H1 (cell line): ENCODE measurements around the gene PPM1F. TPM values are rescaled to one million over a fixed set of nuclear protein-coding genes. Genes with fewer than 3 reads are reported as not detected.

Source experiments
- CTCF ChIA-PET: fragments of 300-600 bp; sonication (Branson Sonifier 250); formaldehyde crosslinking; loops from one replicate; lab custom pipeline; 2021; ENCODE audit not compliant: partially characterized antibody; lab: Charles Lee
- POLR2A ChIA-PET: fragments of 300-600 bp; sonication (Branson Sonifier 250); formaldehyde crosslinking; loops from one replicate; lab custom pipeline; 2021; ENCODE audit warnings: inconsistent platforms; ENCODE audit not compliant: partially characterized antibody; lab: Charles Lee
- DNase-seq, 2 experiments: peaks; one replicate each; pipeline versions ENCODE4 v3.0.0 to v3.0.0-alpha.2; 2010 to 2022; ENCODE audit warnings: low spot score in 2 of 2, low read depth in 1 of 2, mixed read lengths in 1 of 2
- FAIRE-seq: peaks from 2 replicates; lab custom pipeline; 2011; peaks lifted over from hg19 to GRCh38; lab: Jason Lieb, UNC
- H2AFZ ChIP-seq: 2 replicates; pipeline ENCODE4 v1.8.1; 2012; ENCODE audit warnings: low read length, inconsistent platforms
- H2AK5ac ChIP-seq: 2 replicates; pipeline ENCODE4 v1.6.1; 2013; ENCODE audit warnings: low read depth, low read length
- H2BK120ac ChIP-seq: replicated peaks from 2 replicates; pipeline ENCODE3; 2013; ENCODE audit warnings: low read depth, low read length, inconsistent platforms
- H2BK12ac ChIP-seq: 2 replicates; pipeline ENCODE4 v1.6.1; 2013; ENCODE audit warnings: low read depth, low read length
- H2BK15ac ChIP-seq: 2 replicates; pipeline ENCODE4 v1.6.1; 2013; ENCODE audit warnings: low read length
- H2BK20ac ChIP-seq: 2 replicates; pipeline ENCODE4 v1.6.1; 2013; ENCODE audit warnings: low read length
- H2BK5ac ChIP-seq: 2 replicates; pipeline ENCODE4 v1.6.1; 2013; ENCODE audit warnings: low read depth, low read length
- H3K14ac ChIP-seq: 2 replicates; pipeline ENCODE4 v1.6.1; 2013; ENCODE audit warnings: inconsistent platforms; ENCODE audit not compliant: insufficient read length
- H3K18ac ChIP-seq: 2 replicates; pipeline ENCODE4 v1.6.1; 2013; ENCODE audit warnings: low read length; ENCODE audit errors: extremely low read depth
- H3K23ac ChIP-seq: 2 replicates; pipeline ENCODE4 v1.6.1; 2013; ENCODE audit warnings: inconsistent platforms; ENCODE audit not compliant: insufficient read length
- H3K23me2 ChIP-seq: 2 replicates; pipeline ENCODE4 v1.6.1; 2013; ENCODE audit warnings: low read depth, low read length
- H3K27ac ChIP-seq: 2 replicates; pipeline ENCODE4 v1.6.1; 2011; ENCODE audit warnings: low read depth, low read length, inconsistent platforms
- H3K27me3 ChIP-seq, 4 experiments: replicated peaks in 1 of 4; 1 replicate in 1 of 4; 2 replicates in 3 of 4; pipeline versions ENCODE4 v1.6.1 to v1.8.1; 2011 to 2013; ENCODE audit warnings: low read length in 3 of 4, mild to moderate bottlenecking in 3 of 4, inconsistent platforms in 2 of 4, mixed read lengths in 2 of 4, moderate library complexity in 1 of 4; ENCODE audit not compliant: control insufficient read depth in 3 of 4, insufficient read depth in 3 of 4; ENCODE audit errors: extremely low read depth in 1 of 4
- H3K36me3 ChIP-seq, 4 experiments: 2 replicates each; pipeline versions ENCODE4 v1.6.1 to v1.8.1; 2011 to 2013; ENCODE audit warnings: mild to moderate bottlenecking in 4 of 4, low read length in 3 of 4, moderate library complexity in 2 of 4, control low read depth in 1 of 4, inconsistent platforms in 1 of 4; ENCODE audit not compliant: insufficient read depth in 4 of 4, control insufficient read depth in 2 of 4
- H3K4ac ChIP-seq: replicated peaks from 2 replicates; pipeline ENCODE3; 2013; ENCODE audit warnings: low read length, low read depth, mixed read lengths, inconsistent platforms; ENCODE audit not compliant: insufficient read length
- H3K4me1 ChIP-seq, 4 experiments: replicated peaks in 1 of 4; 1 replicate in 1 of 4; 2 replicates in 3 of 4; pipeline versions ENCODE4 v1.6.1 to v1.8.1; 2011 to 2013; ENCODE audit warnings: low read length in 3 of 4, inconsistent platforms in 2 of 4, mixed read lengths in 1 of 4; ENCODE audit not compliant: insufficient read depth in 4 of 4, control insufficient read depth in 3 of 4
- H3K4me2 ChIP-seq, 2 experiments: 2 replicates each; pipeline versions ENCODE4 v1.6.1 to v1.8.1; 2011 to 2013; ENCODE audit warnings: low read depth in 2 of 2, low read length in 2 of 2, control low read depth in 1 of 2, inconsistent platforms in 1 of 2, mild to moderate bottlenecking in 1 of 2; ENCODE audit not compliant: insufficient read depth in 1 of 2
- H3K4me3 ChIP-seq, 4 experiments: fragments of 200-600, 300-600 bp in 1 of 4; sonication (generic), shearing (Covaris generic), sonication (Bioruptor Twin) in 1 of 4; 2 replicates each; pipeline versions ENCODE4 v1.5.1 to v1.8.1; 2011 to 2016; ENCODE audit warnings: low read length in 4 of 4, low read depth in 3 of 4, control low read depth in 2 of 4, inconsistent platforms in 2 of 4, mild to moderate bottlenecking in 2 of 4, mixed read lengths in 1 of 4, moderate library complexity in 1 of 4; ENCODE audit not compliant: insufficient read depth in 2 of 4; ENCODE audit errors: extremely low read depth in 1 of 4
- H3K56ac ChIP-seq: replicated peaks from 2 replicates; pipeline ENCODE3; 2013; ENCODE audit warnings: low read depth, mild to moderate bottlenecking, mixed read lengths, low read length, inconsistent platforms; ENCODE audit not compliant: insufficient read length
- H3K79me1 ChIP-seq: 2 replicates; pipeline ENCODE4 v1.6.1; 2013; ENCODE audit warnings: low read depth, low read length, control low read depth
- H3K79me2 ChIP-seq, 2 experiments: 2 replicates each; pipeline versions ENCODE4 v1.6.1 to v1.8.1; 2012 to 2013; ENCODE audit warnings: low read length in 2 of 2, mild to moderate bottlenecking in 2 of 2, inconsistent platforms in 1 of 2; ENCODE audit not compliant: insufficient read depth in 2 of 2, control insufficient read depth in 1 of 2
- H3K9ac ChIP-seq, 4 experiments: replicated peaks in 1 of 4; 1 replicate in 1 of 4; 2 replicates in 3 of 4; pipeline versions ENCODE4 v1.6.1 to v1.8.1; 2011 to 2013; ENCODE audit warnings: low read depth in 3 of 4, low read length in 3 of 4, control low read depth in 2 of 4, mild to moderate bottlenecking in 2 of 4, moderate library complexity in 2 of 4, inconsistent platforms in 1 of 4; ENCODE audit errors: extremely low read depth in 1 of 4
- H3K9me3 ChIP-seq, 2 experiments: 2 replicates each; pipeline versions ENCODE4 v1.6.1 to v1.8.1; 2012 to 2013; ENCODE audit warnings: mild to moderate bottlenecking in 2 of 2, moderate library complexity in 2 of 2, control low read depth in 1 of 2, inconsistent platforms in 1 of 2, low read depth in 1 of 2, low read length in 1 of 2, mixed read lengths in 1 of 2; ENCODE audit not compliant: insufficient read depth in 2 of 2
- H4K20me1 ChIP-seq, 2 experiments: replicated peaks in 1 of 2; 2 replicates each; pipeline versions ENCODE3 to v1.8.1; 2011 to 2013; ENCODE audit warnings: inconsistent platforms in 2 of 2, low read length in 2 of 2, mild to moderate bottlenecking in 1 of 2; ENCODE audit not compliant: insufficient read depth in 2 of 2, control insufficient read depth in 1 of 2
- H4K5ac ChIP-seq: 2 replicates; pipeline ENCODE4 v1.6.1; 2013; ENCODE audit warnings: low read length, low read depth, mixed read lengths, inconsistent platforms; ENCODE audit not compliant: insufficient read length
- H4K8ac ChIP-seq: 2 replicates; pipeline ENCODE4 v1.8.0; 2013; ENCODE audit warnings: mild to moderate bottlenecking, moderate library complexity, low read length, inconsistent platforms; ENCODE audit not compliant: insufficient read depth; ENCODE audit errors: extremely low read depth
- H4K91ac ChIP-seq: replicated peaks from 2 replicates; pipeline ENCODE3; 2013; ENCODE audit warnings: low read length, mixed read lengths, inconsistent platforms; ENCODE audit not compliant: insufficient read length
- CEBPB ChIP-seq: IDR thresholded peaks from 2 replicates; pipeline ENCODE4 v1.6.1; 2012; ENCODE audit warnings: low read depth, low read length
- CHD2 ChIP-seq: IDR thresholded peaks from 2 replicates; pipeline ENCODE4 v1.6.1; 2012; ENCODE audit warnings: low read length, improper control_type of control experiment
- EP300 ChIP-seq, 2 experiments: IDR thresholded peaks; 1 replicate in 1 of 2; 2 replicates in 1 of 2; pipeline ENCODE4 v1.6.1; 2011 to 2012; ENCODE audit warnings: low read depth in 2 of 2, low read length in 2 of 2, mild to moderate bottlenecking in 2 of 2, borderline replicate concordance in 1 of 2, inconsistent platforms in 1 of 2, moderate library complexity in 1 of 2
- NANOG ChIP-seq: IDR thresholded peaks from 2 replicates; pipeline ENCODE4 v1.6.1; 2011; ENCODE audit warnings: low read length, low read depth, mild to moderate bottlenecking, inconsistent platforms; ENCODE audit not compliant: insufficient read depth, poor library complexity, severe bottlenecking
- RAD21 ChIP-seq, 2 experiments: IDR thresholded peaks in 1 of 2; conservative IDR thresholded peaks in 1 of 2; 2 replicates each; pipeline ENCODE4 v1.6.1; 2011; ENCODE audit warnings: low read depth in 2 of 2, low read length in 2 of 2, improper control_type of control experiment in 1 of 2, inconsistent platforms in 1 of 2, mild to moderate bottlenecking in 1 of 2, moderate library complexity in 1 of 2
- SP1 ChIP-seq: IDR thresholded peaks from 2 replicates; pipeline ENCODE4 v1.6.1; 2011; ENCODE audit warnings: low read depth, low read length
- WGBS, 2 experiments: shearing (Covaris generic) in 1 of 2; methylation state at CpG; one replicate each; pipeline versions ENCODE4 v1.1.6 to v1.1.7; 2013 to 2015; ENCODE audit warnings: low lambda C conversion rate in 2 of 2, mixed read lengths in 2 of 2, inconsistent platforms in 1 of 2, low coverage in 1 of 2, missing lambda C conversion rate in 1 of 2; ENCODE audit not compliant: insufficient replicate concordance in 2 of 2, insufficient coverage in 1 of 2, insufficient read length in 1 of 2; ENCODE audit errors: extremely low coverage in 1 of 2, missing lambda C conversion rate in 1 of 2; 5-methylcytosine and 5-hydroxymethylcytosine counted together
- polyA plus RNA-seq, 7 experiments: library from polyadenylated mRNA; depleted of rRNA in 3 of 7; stranded (reverse) in 5 of 7; unstranded in 2 of 7; fragments of >200 nt in 5 of 7; fragments of 200-250 nt in 2 of 7; gene quantifications; 1 replicate in 5 of 7; 2 replicates in 1 of 7; 4 replicates in 1 of 7; pipeline versions ENCODE4 v1.2.1 to v1.2.3, GENCODE V29; 2011 to 2013; ENCODE audit warnings: missing spikeins in 2 of 7, mixed read lengths in 2 of 7
- total RNA-seq: library from RNA; stranded (reverse); fragmentation: NEBNext Ultra II Directional; extraction: Animal tissue kit (Norgen Biotek cat#: 25700); gene quantifications from 2 replicates; pipeline ENCODE4 v1.2.1, GENCODE V29; 2021

The PPM1F gene
- total and polyA plus RNA-seq, 2 of the 8 experiments (the other 6 are each of a cell fraction or from before 2014, with no cell fraction given), result 12.4 to 22.8 TPM

DNA sequence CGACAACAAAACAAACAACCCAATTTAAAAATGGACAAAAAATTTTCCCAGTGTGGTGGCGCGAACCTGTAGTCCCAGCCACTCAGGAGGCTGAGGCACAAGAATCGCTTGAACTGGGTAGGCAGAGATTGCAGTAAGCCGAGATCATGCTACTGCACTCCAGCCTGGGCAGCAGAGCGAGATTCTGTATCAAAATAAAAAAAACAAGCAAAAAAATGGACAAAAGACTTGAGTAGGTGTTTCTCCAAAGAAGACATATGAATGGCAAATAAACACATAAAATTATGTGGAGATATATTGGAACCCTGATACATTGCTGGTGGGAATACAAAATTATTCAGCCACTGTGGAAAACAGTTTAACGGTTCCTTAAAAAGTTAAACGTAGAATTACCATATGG is 57.8 kb downstream of the PPM1F start:
- Histone ChIP-seq H3K56ac (no peak overlapping the region), H3K79me1 (no peaks in the 10 kb centered on the region), H2BK15ac (no peak overlapping the region), H2BK12ac (no peak overlapping the region), H3K4ac (no peak overlapping the region), H3K79me2 (no peaks in the 10 kb centered on the region), H2BK20ac (no peak overlapping the region), H3K18ac (no peak overlapping the region), H3K9me3 (no peaks in the 10 kb centered on the region), H2AFZ (no peak overlapping the region), H3K23ac (no peak overlapping the region), H3K27ac (no peak overlapping the region), H4K91ac (no peak overlapping the region), H4K20me1 (no peaks in the 10 kb centered on the region), H3K14ac (no peak overlapping the region), H3K36me3 (no peaks in the 10 kb centered on the region), H4K5ac (no peak overlapping the region), H3K9ac (no peak overlapping the region), H3K4me3 (no peak overlapping the region), H3K23me2 (no peaks in the 10 kb centered on the region), H4K8ac (no peak overlapping the region), H2BK120ac (no peak overlapping the region), H3K4me2 (no peak overlapping the region), H2BK5ac (no peak overlapping the region), H3K27me3 (no peaks in the 10 kb centered on the region), H2AK5ac (no peak overlapping the region), H3K4me1 (no peaks in the 10 kb centered on the region)
- DNase-seq, result no peak
- 90% methylated on average over 8 of the region's 8 CpGs; no CpG with 5 or more reads in 1 of the 2 experiments for WGBS, 2 experiments
- ChIA-PET CTCF (no interaction called here), POLR2A (no interaction called here)
- FAIRE-seq, result no peak
- TF ChIP-seq NANOG, result no peak
- no peak for TF ChIP-seq EP300 (IDR thresholded peaks at IDR 0.05; ENCODE audit: borderline replicate concordance in 1 of 2, low read depth in 2 of 2, low read length in 2 of 2)
- no peak for TF ChIP-seq CHD2
- TF ChIP-seq SP1, result no peak
- no peak for TF ChIP-seq RAD21 (IDR thresholded peaks at IDR 0.05 in 1 of 2, conservative IDR thresholded peaks at IDR 0.05 in 1 of 2; ENCODE audit: low read depth in 2 of 2, low read length in 2 of 2)
- TF ChIP-seq CEBPB, result no peak
